Measurements from ENCODE around the gene MTCL3.
A peak's percentile ranks its signal among the peaks of the same experiment; 100 is the strongest.

MTCL3 gene

DNA sequence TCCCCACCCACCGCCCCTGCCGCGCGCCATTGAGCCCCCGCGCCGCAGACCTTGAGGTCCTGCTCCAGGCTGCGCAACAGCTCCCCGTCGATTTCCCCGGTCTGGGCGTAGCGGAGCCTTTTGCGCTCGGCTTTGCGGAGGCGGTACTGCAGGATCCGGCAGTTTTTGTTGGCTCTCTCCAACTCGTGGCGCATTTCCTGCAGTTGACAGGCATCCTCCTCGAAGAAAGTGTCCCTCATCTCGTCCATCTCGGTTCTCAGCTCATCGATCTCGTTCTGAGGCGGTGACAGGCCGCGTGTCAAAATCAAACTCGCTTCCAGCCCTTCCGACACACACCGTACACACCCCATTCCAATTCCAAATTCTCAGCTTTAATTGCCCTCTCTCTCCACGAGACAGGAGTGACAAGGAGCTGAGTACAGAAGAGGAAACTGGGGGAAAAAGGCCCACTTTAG, 4.3 kb downstream of the MTCL3 start:
- no peak for DNase-seq

DNA sequence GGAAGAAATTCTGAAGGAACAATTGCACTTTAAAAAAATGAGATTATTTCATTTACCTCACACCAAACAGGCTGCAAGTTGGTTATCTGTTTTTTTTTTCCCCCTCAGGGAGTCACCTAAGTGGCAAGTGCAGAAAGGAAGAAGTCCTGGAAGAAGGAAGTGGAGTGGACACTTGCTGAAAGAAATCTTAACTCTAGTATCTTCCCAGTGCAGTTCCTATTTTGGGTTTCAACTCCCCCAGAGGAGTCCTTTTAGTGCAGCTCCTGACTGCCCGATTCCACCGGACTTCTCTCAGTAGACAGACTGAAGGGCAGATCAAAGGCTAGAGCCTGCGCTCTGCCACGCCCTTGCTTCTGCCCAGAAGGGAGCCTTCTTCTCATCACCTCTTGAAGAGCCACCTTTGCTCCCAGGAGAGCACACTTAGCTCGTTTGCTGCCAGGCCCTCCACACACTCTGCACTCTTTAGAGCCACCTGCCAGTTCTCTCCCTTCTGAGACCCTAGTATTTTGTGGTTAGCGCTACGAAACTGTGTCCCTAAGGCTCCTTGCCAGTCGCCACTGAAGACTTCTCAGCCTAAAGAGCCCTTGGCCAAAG, 4.9 kb downstream of the MTCL3 start:
- DNase-seq: no peak

DNA sequence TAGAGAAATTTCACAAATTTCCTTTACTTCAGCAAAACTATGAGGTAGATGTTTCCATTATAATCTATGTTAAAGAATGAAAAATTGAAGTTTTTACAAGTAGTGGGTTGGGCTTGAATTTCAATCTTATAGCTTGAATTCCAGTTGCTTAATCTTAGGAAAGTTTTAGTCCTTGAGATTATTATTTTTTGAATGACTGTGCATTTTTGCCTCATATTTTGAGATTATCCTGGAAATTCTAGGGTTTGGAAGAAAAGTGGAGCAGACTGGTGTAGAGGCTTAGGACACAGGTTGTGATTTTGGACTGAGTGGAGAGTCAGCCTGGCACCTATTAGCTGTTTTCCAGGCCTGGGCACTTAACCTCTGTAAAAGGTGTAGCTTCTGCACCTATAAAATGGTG, 5.7 kb downstream of the MTCL3 start:
- DNase-seq: no peak

DNA sequence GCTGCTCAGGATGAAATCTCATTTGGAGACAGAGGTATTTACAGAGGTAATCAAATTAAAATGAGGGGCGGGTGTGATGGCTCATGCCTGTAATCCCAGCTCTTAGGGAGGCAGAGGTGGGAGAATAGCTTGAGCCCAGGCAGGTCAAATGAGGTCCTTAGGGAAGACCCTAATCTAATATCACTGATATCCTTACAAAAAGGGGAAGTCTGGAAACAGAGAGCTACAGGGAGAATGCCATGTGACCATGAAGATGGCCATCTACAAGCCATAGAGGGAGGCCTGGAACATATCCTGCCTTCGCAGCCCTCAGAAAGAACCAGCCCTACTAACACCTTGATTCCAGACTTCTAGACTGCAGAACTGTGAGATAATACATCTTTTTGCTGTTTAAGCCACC, 8.3 kb downstream of the MTCL3 start:
- no peak for DNase-seq

DNA sequence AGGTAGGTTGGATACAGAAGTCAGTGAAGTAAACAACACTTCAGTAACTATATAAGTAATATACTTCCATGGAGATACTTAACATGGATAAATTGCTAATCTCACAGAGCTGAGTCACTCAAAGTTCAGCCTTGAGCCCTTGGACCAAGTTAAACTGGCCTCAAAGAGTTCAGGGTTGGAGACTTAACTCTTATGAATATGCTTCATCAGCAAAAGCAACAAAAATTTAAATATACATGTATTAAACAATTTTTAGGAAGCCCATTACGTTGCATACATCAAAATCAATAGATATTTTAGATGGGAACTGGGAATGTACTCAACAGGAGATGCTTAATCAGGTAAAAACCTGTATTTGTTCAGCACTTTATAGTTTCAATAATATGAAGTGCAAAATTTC, 12.2 kb downstream of the MTCL3 start:
- no peak for DNase-seq

DNA sequence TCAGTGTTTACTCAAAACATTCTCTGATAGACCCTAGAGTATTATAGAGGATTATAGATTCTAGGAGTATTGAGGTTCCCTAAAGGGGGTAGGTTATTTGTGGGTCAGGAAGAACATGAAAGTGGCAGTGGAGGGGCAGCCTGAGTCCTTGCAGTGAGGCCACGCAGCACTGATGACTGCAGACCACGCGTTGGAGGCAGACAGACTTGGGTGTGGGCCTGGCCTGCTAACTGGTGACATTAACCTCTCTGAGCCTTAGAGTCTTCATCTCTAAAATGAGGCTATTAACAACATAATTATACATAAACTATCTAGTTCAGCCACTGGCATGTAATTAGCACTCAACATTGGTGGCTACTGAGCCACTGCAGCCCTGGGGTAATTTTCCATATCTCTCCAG, 16.1 kb downstream of the MTCL3 start:
- no peak for DNase-seq

DNA sequence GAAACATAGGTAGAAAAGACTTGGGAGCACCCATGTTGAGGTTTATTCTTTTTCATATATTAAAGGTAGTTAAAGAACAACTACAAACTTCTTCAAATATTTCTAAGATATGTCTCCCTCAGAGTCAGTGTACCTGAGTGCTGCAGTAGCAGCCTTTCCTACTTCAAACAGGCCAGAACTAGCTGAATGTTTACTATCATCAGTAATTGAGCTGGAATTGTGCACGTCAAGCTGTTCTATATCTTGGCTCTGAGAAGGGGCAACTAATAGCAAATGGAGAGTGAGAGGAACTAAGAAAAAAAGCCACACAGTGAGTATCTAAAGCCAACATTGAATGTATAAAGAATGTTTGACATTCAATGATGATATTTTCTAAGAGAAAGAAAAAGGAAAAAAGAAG, 21.7 kb downstream of the MTCL3 start:
- no peak for DNase-seq

DNA sequence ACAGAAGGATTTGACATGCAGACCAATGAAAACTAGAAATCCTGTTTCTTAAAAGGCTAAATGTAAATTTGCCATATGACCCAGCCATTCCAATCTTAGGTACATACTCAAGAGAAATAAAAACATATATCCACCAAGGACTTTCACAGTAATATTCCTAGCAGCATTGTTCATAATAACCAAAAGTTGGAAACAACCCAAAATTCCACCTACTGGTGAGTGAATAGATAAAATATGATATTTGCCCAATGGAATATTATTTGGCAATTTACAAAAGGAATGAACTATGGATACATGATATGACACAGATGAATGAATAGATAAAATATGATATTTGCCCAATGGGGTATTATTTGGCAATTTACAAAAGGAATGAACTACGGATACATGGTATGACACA, 22.7 kb downstream of the MTCL3 start:
- no peak for DNase-seq

DNA sequence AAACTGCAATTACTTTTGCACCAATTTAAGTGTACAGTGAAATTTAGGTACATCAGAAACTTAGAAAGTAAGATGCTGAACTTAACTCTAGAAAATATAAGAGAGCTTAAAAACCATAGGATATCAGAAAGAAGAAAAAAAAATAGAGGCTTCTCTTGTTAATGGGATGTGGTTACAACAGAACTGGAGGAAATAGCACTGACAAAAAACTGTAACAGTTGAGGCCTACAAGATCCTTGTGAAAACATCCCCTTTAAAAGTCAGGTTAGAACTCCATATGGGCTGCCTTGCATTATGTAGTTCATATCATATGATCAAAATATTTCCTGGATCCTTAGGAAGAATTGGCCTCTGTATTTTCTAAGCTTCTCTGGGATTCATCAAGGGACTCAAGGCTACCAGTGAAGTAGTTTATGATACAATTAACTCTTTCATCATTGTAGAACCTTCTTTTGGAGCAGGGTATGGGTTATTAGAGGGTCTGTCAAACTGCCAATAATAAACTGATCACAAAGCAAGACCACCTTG, 24.8 kb downstream of the MTCL3 start:
- no peak for DNase-seq

DNA sequence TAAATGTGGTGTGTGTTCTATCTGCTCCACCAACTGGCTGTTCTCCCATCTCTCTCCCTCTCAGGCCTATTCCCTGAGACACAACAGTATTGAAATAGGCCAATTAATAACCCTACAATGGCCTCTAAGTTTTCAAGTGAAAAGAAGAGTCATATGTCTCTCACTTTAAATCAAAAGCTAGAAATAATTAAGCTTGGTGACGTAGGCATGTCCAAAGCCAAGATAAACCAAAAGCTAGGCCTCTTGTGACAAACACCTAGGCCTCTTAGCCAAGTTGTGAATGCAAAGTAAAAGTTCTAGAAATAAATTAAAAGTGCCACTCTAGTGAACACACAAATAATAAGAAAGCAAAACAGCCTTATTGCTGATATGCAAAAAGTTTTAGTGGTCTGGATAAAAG, 29.9 kb downstream of the MTCL3 start:
- DNase-seq: no peak

DNA sequence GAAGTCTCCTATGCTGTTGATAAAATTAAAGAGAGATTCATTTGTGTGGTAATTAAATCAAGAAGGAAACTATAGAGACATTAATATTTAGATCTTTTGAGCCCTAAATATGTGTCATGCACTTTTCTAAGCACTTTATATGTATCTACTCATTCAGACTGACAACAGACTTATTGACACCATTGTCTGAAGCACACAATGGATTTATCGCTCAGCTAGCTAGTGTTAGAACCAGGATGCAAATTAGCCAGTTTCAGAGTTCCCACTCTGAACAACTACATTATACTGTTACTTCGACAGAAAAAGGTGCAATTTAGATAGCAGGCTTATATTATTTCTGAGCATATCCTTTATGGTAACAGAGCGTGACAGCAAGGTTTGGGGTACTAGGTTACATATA, 32.2 kb downstream of the MTCL3 start:
- no peak for DNase-seq

DNA sequence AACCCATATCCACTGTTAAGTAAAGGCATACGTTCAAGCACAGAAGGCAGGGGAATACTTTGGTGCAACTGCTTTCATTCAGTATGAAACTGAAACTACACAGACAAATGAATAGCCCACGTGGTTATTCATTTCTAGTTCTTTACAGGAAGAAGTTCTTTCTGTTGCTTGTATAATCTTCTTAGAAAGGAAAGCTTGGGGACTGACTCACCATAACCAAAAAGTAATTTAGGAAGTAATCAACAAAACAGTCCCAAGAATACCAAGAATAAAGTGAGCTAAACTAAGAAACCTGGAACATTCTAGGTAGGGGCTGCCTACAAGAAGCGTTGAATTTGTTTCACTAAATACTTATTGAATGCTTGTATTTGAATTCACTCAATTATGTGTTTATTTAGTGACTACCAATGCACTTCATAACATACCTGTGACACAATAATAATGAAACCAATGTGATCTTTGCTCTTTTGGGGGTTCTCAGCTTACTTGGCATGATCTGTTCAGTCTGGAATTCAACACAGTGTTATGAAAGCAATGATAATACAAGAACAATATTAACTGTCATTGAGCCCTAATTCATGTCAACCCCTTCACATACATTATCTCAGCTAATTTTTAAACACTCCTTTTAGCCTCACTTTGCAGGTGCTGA, 34.8 kb downstream of the MTCL3 start:
- DNase-seq: no peak

DNA sequence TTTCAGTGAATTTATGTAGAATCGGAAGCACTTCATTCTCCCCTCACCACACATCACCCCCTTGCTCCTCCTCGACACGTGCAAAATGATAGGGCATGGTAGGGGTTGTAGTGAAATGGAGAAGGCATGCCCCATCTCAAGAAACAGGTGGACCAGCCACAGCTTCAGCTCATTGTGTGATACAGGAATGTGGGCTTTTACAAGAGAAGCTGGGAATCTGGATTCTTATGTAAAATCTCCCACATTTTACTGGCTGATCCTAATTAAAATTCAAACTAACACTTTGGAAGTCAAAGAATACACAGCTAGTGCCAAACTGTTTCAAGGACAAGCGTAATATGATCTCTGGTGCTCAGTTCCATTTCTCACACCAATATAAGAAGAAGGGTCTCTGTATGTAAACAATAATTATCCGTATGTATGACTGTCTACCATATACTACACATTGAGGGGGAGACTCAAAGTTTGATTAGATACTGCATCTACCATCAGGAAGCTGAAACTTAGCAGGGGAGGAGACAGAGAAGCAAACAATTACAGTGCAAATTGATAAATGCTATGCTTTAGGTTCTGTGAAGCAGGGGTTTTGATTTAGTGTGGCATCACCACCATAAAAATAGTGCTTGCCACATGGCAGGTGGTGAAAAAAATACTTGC, 35.6 kb downstream of the MTCL3 start:
- DNase-seq: no peak

DNA sequence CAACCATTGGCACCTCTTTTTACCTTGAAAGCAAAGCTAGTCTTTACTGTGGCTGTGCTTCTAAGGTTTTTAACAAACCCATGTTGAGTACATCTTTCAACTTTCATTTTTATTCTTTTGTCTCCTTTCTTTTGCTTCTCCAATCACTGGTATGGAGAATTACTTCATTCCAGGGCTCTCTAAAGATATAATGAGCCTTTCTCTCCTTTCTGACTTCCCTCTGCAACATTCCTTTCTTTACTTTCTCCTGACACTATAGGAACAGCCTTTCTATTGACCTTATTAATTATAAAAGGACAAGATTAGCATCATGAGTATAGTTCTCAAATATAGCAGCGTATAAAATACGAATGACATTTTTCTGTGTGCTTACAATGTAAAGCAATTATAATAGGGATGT, 36.8 kb downstream of the MTCL3 start:
- DNase-seq: no peak

DNA sequence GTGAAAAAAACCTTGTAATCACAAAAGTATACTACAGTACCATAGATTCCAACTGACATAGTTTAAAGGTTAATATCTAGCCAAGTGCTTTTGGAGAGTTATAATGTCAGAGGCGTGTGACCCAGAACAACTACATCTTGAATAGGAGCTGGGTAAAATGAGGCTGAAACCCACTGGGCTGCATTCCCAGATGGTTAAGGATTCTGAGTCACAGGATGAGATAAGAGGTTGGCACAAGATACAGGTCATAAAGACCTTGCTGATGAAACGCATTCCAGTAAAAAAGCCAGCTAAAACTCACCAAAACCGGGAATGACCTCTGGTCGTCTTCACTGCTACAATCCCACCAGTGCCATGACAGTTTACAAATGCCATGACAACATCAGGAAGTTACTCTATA, 37.5 kb downstream of the MTCL3 start:
- no peak for DNase-seq

DNA sequence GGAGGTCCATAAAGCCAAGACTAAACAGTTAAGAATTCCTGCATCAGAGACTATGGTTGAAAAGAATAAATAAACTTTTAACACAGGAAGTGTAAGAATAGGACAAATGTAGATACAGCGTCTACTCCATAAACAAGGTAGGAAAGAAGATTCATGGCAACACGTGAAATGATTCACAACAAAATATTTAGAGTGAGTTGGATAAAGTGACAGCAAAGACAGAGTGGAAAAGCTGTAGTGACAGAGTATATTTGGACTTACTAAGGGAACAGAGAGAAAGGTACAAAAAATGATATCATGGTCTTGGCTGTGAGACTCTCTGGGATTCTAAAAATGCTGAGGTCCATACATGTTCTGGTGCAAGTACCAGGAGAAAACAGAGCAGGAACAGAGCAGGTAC, 38.0 kb downstream of the MTCL3 start:
- DNase-seq: no peak

DNA sequence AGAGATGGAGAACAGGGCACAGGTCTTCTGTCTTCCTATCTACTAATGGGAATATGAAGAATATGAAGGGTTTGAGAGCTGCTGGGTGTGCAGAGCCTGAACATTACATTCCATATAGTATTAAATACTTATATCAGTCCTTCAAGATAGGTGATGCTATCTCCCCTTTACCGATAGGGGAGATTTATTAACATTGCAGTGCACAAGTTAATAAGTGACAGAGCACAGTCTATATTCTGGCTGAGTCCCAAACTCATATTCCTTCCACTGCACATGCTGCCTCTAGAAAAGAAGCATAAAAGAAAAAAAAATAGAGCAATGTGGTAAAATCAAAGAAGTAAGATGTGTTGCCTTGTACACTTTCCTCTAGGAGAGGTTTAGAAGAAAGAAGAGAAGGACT, 41.5 kb downstream of the MTCL3 start:
- DNase-seq: no peak

DNA sequence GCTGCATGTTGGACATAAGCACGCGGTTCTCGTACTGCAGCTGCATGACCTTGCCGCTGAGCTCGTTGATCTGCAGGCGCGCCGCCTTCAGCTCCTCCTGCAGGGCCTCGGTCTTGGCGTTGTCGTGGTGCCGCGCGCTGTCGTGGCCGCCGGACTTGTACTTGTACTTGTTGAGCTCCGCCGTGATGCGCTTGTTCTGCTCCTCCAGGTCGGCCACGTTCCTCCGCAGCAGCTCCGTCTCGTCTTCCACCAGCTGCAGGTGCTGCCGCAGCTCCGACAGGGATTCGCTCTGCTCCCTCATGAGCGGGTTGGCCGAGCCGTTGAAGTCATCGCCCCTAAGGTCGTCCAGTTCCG, 43.3 kb downstream of the MTCL3 start:
- DNase-seq: no peak

DNA sequence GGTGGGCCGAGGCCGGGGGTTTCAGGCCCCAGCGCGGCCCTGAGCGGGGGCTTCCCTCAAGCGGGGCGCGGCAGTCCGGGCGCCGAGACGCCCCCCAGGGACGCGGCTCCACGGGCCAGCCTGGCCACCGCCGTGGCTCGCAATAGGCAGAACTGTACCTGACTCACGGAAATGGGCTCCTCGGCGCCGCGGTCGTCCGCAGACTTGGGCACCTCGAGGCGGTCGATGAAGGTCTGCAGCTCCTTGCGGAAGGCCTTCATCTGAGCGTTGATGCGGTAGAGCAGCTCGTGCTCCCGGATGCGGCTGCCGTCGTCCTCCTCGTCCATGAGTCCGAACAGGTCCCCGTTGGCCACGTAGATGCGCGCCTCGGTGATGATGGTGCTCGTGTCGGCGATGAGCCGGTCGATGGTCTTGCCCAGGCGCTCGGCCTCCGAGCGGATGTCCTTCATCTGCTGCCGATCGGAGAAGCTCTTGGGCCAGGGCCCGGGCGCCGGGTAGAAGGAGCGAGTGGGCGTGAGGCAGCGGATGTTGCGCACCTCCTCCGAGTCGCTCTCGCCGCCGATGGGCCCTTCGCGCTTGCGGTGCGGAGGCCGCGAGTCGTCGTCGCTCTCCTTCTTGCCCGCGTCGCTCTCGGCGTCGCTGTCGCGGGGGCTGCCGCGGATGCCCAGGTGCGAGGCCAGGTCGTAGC, 43.9 kb downstream of the MTCL3 start:
- no peak for DNase-seq

DNA sequence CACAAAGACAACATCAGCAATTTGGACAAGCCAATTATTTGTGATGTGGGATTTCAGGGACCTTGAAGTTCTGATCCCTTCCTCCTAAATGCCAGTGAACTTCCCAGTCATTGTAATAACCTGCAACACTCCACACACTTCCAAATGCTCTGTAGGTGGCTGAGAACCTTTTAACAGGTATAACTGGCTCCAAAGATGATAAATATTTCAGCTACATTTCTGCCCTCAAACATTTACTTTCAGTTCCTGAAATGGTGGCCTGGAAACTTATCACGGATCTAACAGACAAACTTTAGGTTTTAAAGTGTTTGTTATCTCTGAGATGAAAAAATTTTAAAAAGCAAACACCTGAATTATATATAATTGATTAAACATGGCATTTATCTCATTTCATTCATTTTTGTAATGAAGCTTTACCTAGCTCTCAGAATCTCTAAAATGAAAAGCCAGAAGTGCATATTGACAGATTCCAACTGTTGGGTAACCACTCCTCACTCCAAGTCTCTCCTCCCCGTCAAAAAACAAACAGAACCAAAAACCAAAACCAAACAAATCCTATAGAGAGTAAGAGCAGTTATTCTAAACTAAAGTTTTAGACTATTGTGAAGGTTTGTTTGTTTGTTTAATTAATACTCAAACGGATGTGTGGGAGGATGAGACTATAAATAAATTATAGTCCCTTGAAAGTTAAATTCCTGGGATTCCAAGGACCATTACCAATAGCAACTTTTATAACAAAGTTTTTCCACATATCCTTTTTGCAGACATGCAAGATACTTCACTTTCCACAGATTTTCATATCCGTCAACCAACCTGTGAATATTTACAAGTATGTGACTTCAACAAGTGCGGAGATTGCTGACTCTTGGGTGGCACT, 47.5 kb downstream of the MTCL3 start:
- DNase-seq: no peak

DNA sequence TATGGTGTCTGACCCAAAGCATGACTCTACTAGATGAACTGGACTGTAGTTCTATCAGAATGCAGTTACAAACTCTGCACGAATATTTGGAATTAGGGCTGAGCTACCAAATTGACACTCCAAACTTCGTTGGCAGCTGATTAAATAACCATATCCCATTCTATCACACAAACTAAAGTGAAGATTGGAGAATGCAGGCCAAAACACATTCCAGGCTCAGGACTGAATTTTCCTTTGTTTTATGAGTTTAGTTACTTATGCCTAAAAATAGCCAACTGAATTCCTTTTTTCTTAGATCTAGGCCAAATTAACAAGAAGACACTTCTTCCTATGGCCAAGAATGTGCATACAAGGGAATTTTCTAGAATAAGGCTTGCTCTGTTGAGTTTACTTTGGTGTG, 50.2 kb downstream of the MTCL3 start:
- DNase-seq: no peak

DNA sequence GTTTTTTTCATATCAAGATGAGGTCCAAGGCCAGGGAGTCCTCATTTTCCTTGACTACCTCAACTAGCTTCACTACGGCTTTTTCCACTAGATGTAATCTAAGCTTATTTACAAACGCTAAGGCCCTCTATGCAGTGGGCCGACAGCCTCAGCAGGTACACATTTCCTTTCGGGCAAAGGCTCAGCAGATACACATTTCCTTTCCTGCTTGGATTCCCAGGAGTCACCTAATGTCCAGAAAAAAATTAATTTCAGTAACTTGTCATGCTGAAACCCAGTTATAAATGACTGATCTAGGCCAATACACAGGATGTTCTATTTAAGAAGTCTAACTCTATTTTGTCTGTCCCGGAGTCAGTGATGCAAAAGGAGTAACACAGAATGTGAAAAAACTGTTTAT, 52.7 kb downstream of the MTCL3 start:
- DNase-seq: no peak

DNA sequence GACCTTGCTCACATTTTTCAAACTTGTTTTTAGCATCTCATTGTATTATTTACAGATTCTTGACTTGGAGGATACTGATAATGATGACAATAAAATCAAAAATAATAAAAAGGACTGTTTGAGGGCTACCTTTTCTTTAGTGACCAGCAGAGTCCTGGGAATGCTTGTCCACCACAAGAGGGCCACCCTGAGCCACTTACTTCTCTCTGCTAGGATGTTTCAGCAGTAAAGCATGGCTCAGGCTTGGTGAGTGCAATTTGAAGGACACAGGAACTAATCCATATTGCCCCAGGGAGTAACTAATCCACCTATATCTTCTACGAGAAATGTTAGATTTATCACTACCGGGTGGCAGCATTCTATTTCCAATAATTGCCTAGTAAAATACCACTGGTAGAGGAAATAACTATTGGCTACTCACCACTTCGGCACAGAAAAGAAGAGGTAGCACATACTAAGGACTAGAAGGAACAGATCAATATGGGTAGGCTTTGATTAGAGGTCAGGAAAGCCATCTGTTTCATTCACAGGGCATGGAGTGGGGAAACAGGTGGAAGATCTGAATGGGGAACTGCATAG, 54.2 kb downstream of the MTCL3 start:
- peak; percentile 16 to 59 for DNase-seq

Measured in SHP77 (cell line).